ENCODE measurements around the gene BPI. TPM values are rescaled to one million over a fixed set of nuclear protein-coding genes. Genes with fewer than 3 reads are reported as not detected.

The BPI gene
- total RNA-seq, 1 experiment from 2014 or later: not detected

GRCh38 chr20:38350879-38351775 is 47.2 kb downstream of the BPI start:
- Mint-ChIP-seq H3K36me3 (ENCODE audit: insufficient read depth in 1 of 3, low read depth in 3 of 3) (no peaks in the 10 kb centered on the region), H3K4me3 (no peak overlapping the region), H3K4me1 (peaks cover 38 to 46% of the 10 kb centered on the region in 2 experiments), H3K9me3 (no peaks in the 10 kb centered on the region), H3K27me3 (ENCODE audit: low read depth) (no peaks in the 10 kb centered on the region; the same call in 1 of the 2 replicates), H3K27ac (peak overlapping the region in 2 of 3 experiments; percentile 2 to 55; a peak in 1 of 7 replicates)
- H3K4me2 ChIP-seq (ENCODE audit: insufficient read depth, insufficient read length, low read length): no peak overlapping the region
- no peak overlapping the region for H3K18ac ChIP-seq (ENCODE audit: insufficient read length, low read depth, low read length)
- H3K23me2 ChIP-seq (ENCODE audit: insufficient read length, low read depth, low read length, poor library complexity, severe bottlenecking): no peaks in the 10 kb centered on the region
- no peak overlapping the region for H4K91ac ChIP-seq (ENCODE audit: insufficient read length, low read depth, low read length)
- H3T11ph ChIP-seq (ENCODE audit: low read length): no peak overlapping the region
- H2BK120ac ChIP-seq (ENCODE audit: low read depth, low read length, poor library complexity, severe bottlenecking): no peak overlapping the region
- TF ChIP-seq, protein P1, sequence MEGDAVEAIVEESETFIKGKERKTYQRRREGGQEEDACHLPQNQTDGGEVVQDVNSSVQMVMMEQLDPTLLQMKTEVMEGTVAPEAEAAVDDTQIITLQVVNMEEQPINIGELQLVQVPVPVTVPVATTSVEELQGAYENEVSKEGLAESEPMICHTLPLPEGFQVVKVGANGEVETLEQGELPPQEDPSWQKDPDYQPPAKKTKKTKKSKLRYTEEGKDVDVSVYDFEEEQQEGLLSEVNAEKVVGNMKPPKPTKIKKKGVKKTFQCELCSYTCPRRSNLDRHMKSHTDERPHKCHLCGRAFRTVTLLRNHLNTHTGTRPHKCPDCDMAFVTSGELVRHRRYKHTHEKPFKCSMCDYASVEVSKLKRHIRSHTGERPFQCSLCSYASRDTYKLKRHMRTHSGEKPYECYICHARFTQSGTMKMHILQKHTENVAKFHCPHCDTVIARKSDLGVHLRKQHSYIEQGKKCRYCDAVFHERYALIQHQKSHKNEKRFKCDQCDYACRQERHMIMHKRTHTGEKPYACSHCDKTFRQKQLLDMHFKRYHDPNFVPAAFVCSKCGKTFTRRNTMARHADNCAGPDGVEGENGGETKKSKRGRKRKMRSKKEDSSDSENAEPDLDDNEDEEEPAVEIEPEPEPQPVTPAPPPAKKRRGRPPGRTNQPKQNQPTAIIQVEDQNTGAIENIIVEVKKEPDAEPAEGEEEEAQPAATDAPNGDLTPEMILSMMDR (conservative IDR thresholded peaks at IDR 0.05): no peak
- no peak overlapping the region for H3K23ac ChIP-seq (ENCODE audit: insufficient read length, low read depth, low read length)
- H2AK5ac ChIP-seq (ENCODE audit: insufficient read length, low read length): no peak overlapping the region
- no peaks in the 10 kb centered on the region for H3K9me3 ChIP-seq (ENCODE audit: control insufficient read depth, low read depth, low read length)
- H3K56ac ChIP-seq (ENCODE audit: insufficient read length, low read depth, low read length): no peak overlapping the region
- H3K27ac ChIP-seq (ENCODE audit: insufficient read length, low read depth, low read length): no peak overlapping the region
- no peaks in the 10 kb centered on the region for H3K79me1 ChIP-seq (ENCODE audit: insufficient read depth, low read depth, low read length, poor library complexity, severe bottlenecking)
- no peak overlapping the region for H4K5ac ChIP-seq (ENCODE audit: insufficient read length, low read depth, low read length)
- H3K9ac ChIP-seq (ENCODE audit: extremely low read depth, insufficient read length, low read length): no peak overlapping the region
- H2AFZ ChIP-seq (ENCODE audit: low read length): no peak overlapping the region
- H2BK20ac ChIP-seq (ENCODE audit: low read depth, low read length, poor library complexity, severe bottlenecking): no peak overlapping the region
- no peak overlapping the region for H3K4ac ChIP-seq (ENCODE audit: low read depth, low read length)
- H4K20me1 ChIP-seq (ENCODE audit: control insufficient read depth, insufficient read depth, insufficient read length): no peaks in the 10 kb centered on the region
- no peaks in the 10 kb centered on the region for H3K79me2 ChIP-seq (ENCODE audit: insufficient read depth, low read length)
- peaks cover 7% of the 10 kb centered on the region; the same call in 1 of the 2 replicates for H3K4me1 ChIP-seq (ENCODE audit: insufficient read depth, low read length)
- no peak overlapping the region for H2BK15ac ChIP-seq (ENCODE audit: low read depth, low read length)
- H4K8ac ChIP-seq (replicated peaks; ENCODE audit: insufficient read length, low read depth, low read length): no peak overlapping the region
- WGBS (ENCODE audit: extremely low coverage, insufficient read length, low lambda C conversion rate): no CpG with 5 or more reads among the region's 15 CpGs
- 0 out of 2 replicates have a peak overlapping the region, but pooled peaks have one; percentile 46 for H3K14ac ChIP-seq (ENCODE audit: insufficient read depth, low read length)
- H2BK12ac ChIP-seq (ENCODE audit: insufficient read length, low read depth, low read length): no peak overlapping the region
- H3K27me3 ChIP-seq (ENCODE audit: insufficient read depth, low read length): no peaks in the 10 kb centered on the region
- no peak for DNase-seq
- no peak overlapping the region for H2BK5ac ChIP-seq (ENCODE audit: insufficient read length, low read length)
